H9 (cell line): ENCODE results near the gene TSPOAP1. TPM values are rescaled to one million over a fixed set of nuclear protein-coding genes. Genes with fewer than 3 reads are reported as not detected.

Experiments used
- DNase-seq: peaks from one replicate; pipeline ENCODE4 v3.0.0-alpha.2; 2017
- H2AFZ ChIP-seq: one replicate; pipeline ENCODE4 v1.6.1; 2013; ENCODE audit warnings: mild to moderate bottlenecking, low read length, control low read depth, moderate library complexity
- H2AK5ac ChIP-seq: 2 replicates; pipeline ENCODE4 v1.6.1; 2013; ENCODE audit warnings: low read length, control low read depth, mixed read lengths; ENCODE audit not compliant: insufficient read length
- H2BK120ac ChIP-seq: one replicate; pipeline ENCODE4 v1.6.1; 2013; ENCODE audit warnings: low read depth, mild to moderate bottlenecking, low read length, control low read depth, inconsistent platforms; ENCODE audit not compliant: poor library complexity, severe bottlenecking
- H2BK12ac ChIP-seq: 2 replicates; pipeline ENCODE4 v1.6.1; 2013; ENCODE audit warnings: low read length, control low read depth, mixed read lengths, low read depth; ENCODE audit not compliant: insufficient read length
- H2BK15ac ChIP-seq: 2 replicates; pipeline ENCODE4 v1.6.1; 2013; ENCODE audit warnings: low read depth, low read length, control low read depth
- H2BK20ac ChIP-seq: one replicate; pipeline ENCODE4 v1.6.1; 2013; ENCODE audit warnings: low read depth, mild to moderate bottlenecking, low read length, control low read depth, inconsistent platforms; ENCODE audit not compliant: poor library complexity, severe bottlenecking
- H2BK5ac ChIP-seq: 2 replicates; pipeline ENCODE4 v1.6.1; 2013; ENCODE audit warnings: low read length, control low read depth, mixed read lengths; ENCODE audit not compliant: insufficient read length
- H3K14ac ChIP-seq: 2 replicates; pipeline ENCODE4 v1.6.1; 2013; ENCODE audit warnings: low read length, control low read depth; ENCODE audit not compliant: insufficient read depth
- H3K18ac ChIP-seq: 2 replicates; pipeline ENCODE4 v1.6.1; 2013; ENCODE audit warnings: low read depth, mild to moderate bottlenecking, mixed read lengths, low read length, control low read depth; ENCODE audit not compliant: insufficient read length
- H3K23ac ChIP-seq: 2 replicates; pipeline ENCODE4 v1.6.1; 2013; ENCODE audit warnings: low read length, control low read depth, mixed read lengths, low read depth; ENCODE audit not compliant: insufficient read length
- H3K23me2 ChIP-seq: 2 replicates; pipeline ENCODE4 v1.6.1; 2013; ENCODE audit warnings: low read depth, mild to moderate bottlenecking, mixed read lengths, low read length, control low read depth; ENCODE audit not compliant: insufficient read length, poor library complexity, severe bottlenecking
- H3K27ac ChIP-seq: 2 replicates; pipeline ENCODE4 v1.5.1; 2013; ENCODE audit warnings: low read length, control low read depth, mixed read lengths, low read depth; ENCODE audit not compliant: insufficient read length
- H3K27me3 ChIP-seq: 2 replicates; pipeline ENCODE4 v1.6.1; 2013; ENCODE audit warnings: low read length, control low read depth, inconsistent platforms; ENCODE audit not compliant: insufficient read depth
- H3K4ac ChIP-seq: 2 replicates; pipeline ENCODE4 v1.6.1; 2013; ENCODE audit warnings: low read depth, mild to moderate bottlenecking, control low read depth, inconsistent platforms, low read length, moderate library complexity
- H3K4me1 ChIP-seq: 2 replicates; pipeline ENCODE4 v1.6.1; 2013; ENCODE audit warnings: low read length, control low read depth, inconsistent platforms; ENCODE audit not compliant: insufficient read depth
- H3K4me2 ChIP-seq: 2 replicates; pipeline ENCODE4 v1.6.1; 2013; ENCODE audit warnings: low read length, control low read depth, mixed read lengths; ENCODE audit not compliant: insufficient read length, insufficient read depth
- H3K56ac ChIP-seq: 2 replicates; pipeline ENCODE4 v1.6.1; 2013; ENCODE audit warnings: low read depth, mild to moderate bottlenecking, mixed read lengths, low read length, control low read depth; ENCODE audit not compliant: insufficient read length
- H3K79me1 ChIP-seq: 2 replicates; pipeline ENCODE4 v1.6.1; 2013; ENCODE audit warnings: low read depth, mild to moderate bottlenecking, moderate library complexity, low read length, control low read depth, inconsistent platforms; ENCODE audit not compliant: insufficient read depth, poor library complexity, severe bottlenecking
- H3K79me2 ChIP-seq: 2 replicates; pipeline ENCODE4 v1.6.1; 2013; ENCODE audit warnings: low read length, control low read depth, inconsistent platforms; ENCODE audit not compliant: insufficient read depth
- H3K9ac ChIP-seq: 2 replicates; pipeline ENCODE4 v1.6.1; 2013; ENCODE audit warnings: low read length, control low read depth, mixed read lengths; ENCODE audit not compliant: insufficient read length; ENCODE audit errors: extremely low read depth
- H3K9me3 ChIP-seq: one replicate; pipeline ENCODE4 v1.6.1; 2013; ENCODE audit warnings: low read depth, low read length, inconsistent platforms; ENCODE audit not compliant: control insufficient read depth
- H3T11ph ChIP-seq: one replicate; pipeline ENCODE4 v1.6.1; 2013; ENCODE audit warnings: mild to moderate bottlenecking, low read length, control low read depth, inconsistent platforms
- H4K20me1 ChIP-seq: one replicate; pipeline ENCODE4 v1.6.1; 2013; ENCODE audit not compliant: control insufficient read depth, insufficient read length, insufficient read depth
- H4K5ac ChIP-seq: 2 replicates; pipeline ENCODE4 v1.6.1; 2013; ENCODE audit warnings: low read depth, mild to moderate bottlenecking, mixed read lengths, low read length, control low read depth; ENCODE audit not compliant: insufficient read length
- H4K8ac ChIP-seq: replicated peaks from 2 replicates; pipeline ENCODE4 v1.6.1; 2013; ENCODE audit warnings: low read length, control low read depth, mixed read lengths, low read depth; ENCODE audit not compliant: insufficient read length
- H4K91ac ChIP-seq: 2 replicates; pipeline ENCODE4 v1.6.1; 2013; ENCODE audit warnings: low read depth, mild to moderate bottlenecking, moderate library complexity, mixed read lengths, low read length, control low read depth; ENCODE audit not compliant: insufficient read length
- H3K27ac Mint-ChIP-seq, 3 experiments: 2 replicates in 2 of 3; 3 replicates in 1 of 3; pipeline ENCODE4 v1.8.0; 2020 to 2021; ENCODE audit warnings: mixed read lengths in 3 of 3, mild to moderate bottlenecking in 1 of 3, moderate library complexity in 1 of 3
- H3K27me3 Mint-ChIP-seq: 2 replicates; pipeline ENCODE4 v1.8.0; 2021; ENCODE audit warnings: low read depth, mild to moderate bottlenecking, moderate library complexity, mixed read lengths
- H3K36me3 Mint-ChIP-seq, 3 experiments: 2 replicates in 2 of 3; 3 replicates in 1 of 3; pipeline ENCODE4 v1.8.0; 2020 to 2021; ENCODE audit warnings: low read depth in 3 of 3, mixed read lengths in 3 of 3; ENCODE audit not compliant: insufficient read depth in 1 of 3
- H3K4me1 Mint-ChIP-seq, 2 experiments: 2 replicates each; pipeline ENCODE4 v1.8.0; 2020; ENCODE audit warnings: mixed read lengths in 2 of 2
- H3K4me3 Mint-ChIP-seq, 2 experiments: 2 replicates in 1 of 2; 3 replicates in 1 of 2; pipeline ENCODE4 v1.8.0; 2020 to 2021; ENCODE audit warnings: mild to moderate bottlenecking in 2 of 2, mixed read lengths in 2 of 2, moderate library complexity in 1 of 2
- H3K9me3 Mint-ChIP-seq, 2 experiments: 2 replicates in 1 of 2; 3 replicates in 1 of 2; pipeline ENCODE4 v1.8.0; 2020; ENCODE audit warnings: mild to moderate bottlenecking in 2 of 2, mixed read lengths in 2 of 2, moderate library complexity in 1 of 2
- WGBS: extraction: QIAGEN DNeasy Blood & Tissue Kit; methylation state at CpG from one replicate; pipeline ENCODE4 v1.1.7; 2013; ENCODE audit warnings: missing lambda C conversion rate, low lambda C conversion rate, mixed read lengths; ENCODE audit not compliant: insufficient read length; ENCODE audit errors: extremely low coverage; 5-methylcytosine and 5-hydroxymethylcytosine counted together
- total RNA-seq: library from RNA; stranded (reverse); gene quantifications from 2 replicates; pipeline ENCODE4 v1.2.1, GENCODE V29; 2021
- TF ChIP-seq, protein P1 (sequence below): fragments of 200-600 bp; sonication (generic); conservative IDR thresholded peaks from 3 replicates; pipeline ENCODE4 v1.8.0; 2021; ENCODE audit warnings: antibody characterized with exemption, mild to moderate bottlenecking

Gene TSPOAP1
- total RNA-seq, 1 experiment from 2014 or later = 17.3 TPM

DNA sequence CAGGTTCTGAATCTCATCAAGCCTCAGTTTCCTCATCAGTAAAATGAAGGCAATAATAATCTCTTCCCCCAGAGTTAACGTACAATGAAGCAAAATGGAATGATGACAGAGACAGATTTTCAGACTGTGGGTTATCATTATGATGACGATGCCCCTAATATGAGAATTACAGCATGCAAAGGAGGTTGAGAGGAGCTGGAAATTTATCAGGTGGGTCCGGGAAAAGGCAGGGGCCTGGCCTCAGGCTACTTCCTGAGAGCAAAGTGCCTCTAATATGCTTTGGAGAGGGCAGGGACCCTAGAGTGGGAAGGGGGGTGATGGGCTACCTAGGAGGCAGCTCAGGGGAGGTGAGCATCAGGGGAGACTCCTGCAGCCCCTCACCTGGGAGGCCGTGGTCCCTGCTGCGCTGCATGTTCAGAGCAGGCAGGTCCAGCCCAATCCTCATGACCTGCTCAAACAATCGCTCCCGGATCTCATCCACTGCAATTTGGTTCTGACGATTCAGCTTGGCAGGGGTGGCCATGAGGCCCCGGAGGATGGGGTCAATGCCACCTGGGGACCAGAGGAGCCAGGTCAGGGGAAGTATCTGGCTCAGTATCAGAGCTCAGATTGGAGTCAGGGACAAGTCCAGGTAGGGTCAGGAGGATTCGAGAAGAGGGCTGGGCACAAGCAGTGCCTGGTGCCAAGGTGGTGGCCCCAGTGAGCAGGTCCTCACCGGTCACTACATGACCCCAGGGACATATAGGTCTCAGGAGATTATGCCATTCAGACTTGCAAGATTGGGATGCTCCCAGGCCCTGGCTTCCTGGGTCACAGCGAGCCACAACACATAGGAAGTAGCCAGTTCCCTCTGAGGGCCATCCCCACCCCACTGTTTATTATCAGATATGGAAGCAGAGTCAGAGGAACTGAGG lies 56.0 kb downstream of the TSPOAP1 start:
- no peaks in the 10 kb centered on the region for H4K20me1 ChIP-seq
- no peak overlapping the region for H3T11ph ChIP-seq
- H3K79me2 ChIP-seq = no peaks in the 10 kb centered on the region
- no peak overlapping the region for H3K14ac ChIP-seq
- Mint-ChIP-seq H3K36me3 (no peaks in the 10 kb centered on the region; a peak in 1 of 7 replicates), H3K4me1 (no peaks in the 10 kb centered on the region), H3K9me3 (no peaks in the 10 kb centered on the region), H3K27ac (no peak overlapping the region), H3K4me3 (no peak overlapping the region), H3K27me3 (peaks cover 12% of the 10 kb centered on the region)
- no peaks in the 10 kb centered on the region for H3K79me1 ChIP-seq
- no peak overlapping the region for H2AK5ac ChIP-seq
- no peak overlapping the region for H2AFZ ChIP-seq
- H3K27ac ChIP-seq = no peak overlapping the region
- no peak overlapping the region for H2BK120ac ChIP-seq
- H2BK20ac ChIP-seq = no peak overlapping the region
- H3K23me2 ChIP-seq = no peaks in the 10 kb centered on the region
- H3K4me2 ChIP-seq = no peak overlapping the region
- H2BK5ac ChIP-seq = no peak overlapping the region
- H3K4ac ChIP-seq = no peak overlapping the region
- H4K8ac ChIP-seq = no peak overlapping the region
- DNase-seq = no peak
- H2BK15ac ChIP-seq = no peak overlapping the region
- no CpG with 5 or more reads among the region's 12 CpGs for WGBS
- no peak overlapping the region for H3K23ac ChIP-seq
- H3K4me1 ChIP-seq = no peaks in the 10 kb centered on the region
- no peak overlapping the region for H4K5ac ChIP-seq
- H3K9me3 ChIP-seq = no peaks in the 10 kb centered on the region
- no peak overlapping the region for H3K56ac ChIP-seq
- no peak overlapping the region for H4K91ac ChIP-seq
- no peaks in the 10 kb centered on the region for H3K27me3 ChIP-seq
- H3K9ac ChIP-seq = no peak overlapping the region
- H2BK12ac ChIP-seq = no peak overlapping the region
- no peak overlapping the region for H3K18ac ChIP-seq
- TF ChIP-seq, protein P1, sequence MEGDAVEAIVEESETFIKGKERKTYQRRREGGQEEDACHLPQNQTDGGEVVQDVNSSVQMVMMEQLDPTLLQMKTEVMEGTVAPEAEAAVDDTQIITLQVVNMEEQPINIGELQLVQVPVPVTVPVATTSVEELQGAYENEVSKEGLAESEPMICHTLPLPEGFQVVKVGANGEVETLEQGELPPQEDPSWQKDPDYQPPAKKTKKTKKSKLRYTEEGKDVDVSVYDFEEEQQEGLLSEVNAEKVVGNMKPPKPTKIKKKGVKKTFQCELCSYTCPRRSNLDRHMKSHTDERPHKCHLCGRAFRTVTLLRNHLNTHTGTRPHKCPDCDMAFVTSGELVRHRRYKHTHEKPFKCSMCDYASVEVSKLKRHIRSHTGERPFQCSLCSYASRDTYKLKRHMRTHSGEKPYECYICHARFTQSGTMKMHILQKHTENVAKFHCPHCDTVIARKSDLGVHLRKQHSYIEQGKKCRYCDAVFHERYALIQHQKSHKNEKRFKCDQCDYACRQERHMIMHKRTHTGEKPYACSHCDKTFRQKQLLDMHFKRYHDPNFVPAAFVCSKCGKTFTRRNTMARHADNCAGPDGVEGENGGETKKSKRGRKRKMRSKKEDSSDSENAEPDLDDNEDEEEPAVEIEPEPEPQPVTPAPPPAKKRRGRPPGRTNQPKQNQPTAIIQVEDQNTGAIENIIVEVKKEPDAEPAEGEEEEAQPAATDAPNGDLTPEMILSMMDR = no peak
